ENCODE results near the gene MIGA1.

MIGA1 gene

DNA sequence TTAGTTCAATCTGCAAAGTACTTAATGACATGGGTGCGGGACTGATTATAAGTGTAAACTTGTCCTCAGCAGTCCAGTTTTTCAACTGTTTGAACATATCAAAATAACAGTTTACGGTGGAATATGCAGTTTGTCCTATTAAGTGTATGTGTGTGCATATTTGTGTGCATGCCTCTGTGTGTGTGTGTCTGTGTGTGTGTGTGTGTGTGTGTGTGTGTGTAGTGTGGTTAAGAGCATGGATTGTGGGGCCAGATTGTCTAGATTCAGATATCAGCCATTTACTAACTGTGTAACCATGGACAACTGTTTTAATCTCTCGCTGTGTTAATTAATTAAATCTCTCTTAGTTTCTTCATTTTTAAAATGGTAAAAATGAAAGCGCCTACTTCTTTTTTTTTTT, 148.0 kb downstream of the MIGA1 start:
- DNase-seq (ENCODE audit: low spot score in 2 of 2) (no peak), ATAC-seq (ENCODE audit: low read depth) (no peak)
- H3K27ac Mint-ChIP-seq: no peak overlapping the region
- H3K4me1 Mint-ChIP-seq: peaks cover 7% of the 10 kb centered on the region
- no peaks in the 10 kb centered on the region for H3K27me3 Mint-ChIP-seq
- peak overlapping the region; percentile 84 for H3K4me3 Mint-ChIP-seq
- H3K36me3 Mint-ChIP-seq: peaks cover 8% of the 10 kb centered on the region
- H3K9me3 Mint-ChIP-seq: no peaks in the 10 kb centered on the region
